Stomach (tissue), 4 donors: ENCODE data around the gene IFI27L1.
A peak's percentile ranks its signal among the peaks of the same experiment; 100 is the strongest.

Experiments used
- EP300 ChIP-seq: sonication (generic); formaldehyde crosslinking; IDR thresholded peaks from one replicate; pipeline ENCODE4 v1.6.1; 2017; ENCODE audit warnings: antibody characterized with exemption
- POLR2A ChIP-seq, 4 donors: fragments of 450-650 bp; IDR thresholded peaks; one replicate each; pipeline ENCODE4 v1.6.1; 2016; ENCODE audit warnings: antibody characterized with exemption in 4 of 4, control low read depth in 2 of 4, mild to moderate bottlenecking in 1 of 4, moderate library complexity in 1 of 4
- POLR2AphosphoS5 ChIP-seq, 3 donors: sonication (generic); formaldehyde crosslinking; IDR thresholded peaks; one replicate each; pipeline ENCODE4 v1.6.1; 2016; ENCODE audit warnings: antibody characterized with exemption in 3 of 3

GRCh38 chr14:94110552-94111181 is 29.6 kb downstream of the IFI27L1 start, which contains the start of gene IFI27:
- TF ChIP-seq POLR2AphosphoS5 (IDR thresholded peaks at IDR 0.05) (peak; percentile 41 to 96 (median 93)), EP300 (no peak), POLR2A (IDR thresholded peaks at IDR 0.05) (no peak)
